GM23338 (cell line): Measurements from ENCODE around the gene ARHGEF10L. TPM values are rescaled to one million over a fixed set of nuclear protein-coding genes. Genes with fewer than 3 reads are reported as not detected.

Experiments
- ATAC-seq: fragments of 200-7000 bp; cut with Tn5 transposase; 3 replicates; pipeline ENCODE4 v1.9.1; 2020
- DNase-seq: peaks from one replicate; pipeline ENCODE4 v3.0.0-alpha.2; 2015; ENCODE audit warnings: low spot score
- H2AFZ ChIP-seq: fragments of 200-600 bp; sonication (generic); 2 replicates; pipeline ENCODE4 v1.8.0; 2016; ENCODE audit warnings: antibody characterized with exemption, mild to moderate bottlenecking, moderate library complexity
- H3F3A ChIP-seq: fragments of 200-600 bp; sonication (generic); replicated peaks from 2 replicates; pipeline ENCODE4 v1.8.0; 2017; ENCODE audit warnings: antibody characterized with exemption, mixed run types, low read depth
- H3K27ac ChIP-seq: fragments of 200-600 bp; sonication (generic); 2 replicates; pipeline ENCODE4 v1.6.1; 2016; ENCODE audit warnings: low read depth
- H3K27me3 ChIP-seq: fragments of 200-600 bp; sonication (generic); 2 replicates; pipeline ENCODE4 v1.8.0; 2016; ENCODE audit warnings: mild to moderate bottlenecking, mixed run types, moderate library complexity; ENCODE audit not compliant: insufficient read depth
- H3K36me3 ChIP-seq: fragments of 200-600 bp; sonication (generic); 2 replicates; pipeline ENCODE4 v1.8.0; 2016; ENCODE audit warnings: mild to moderate bottlenecking; ENCODE audit not compliant: insufficient read depth
- H3K4me1 ChIP-seq: fragments of 200-600 bp; sonication (generic); 2 replicates; pipeline ENCODE4 v1.8.0; 2016; ENCODE audit warnings: mild to moderate bottlenecking, moderate library complexity; ENCODE audit not compliant: insufficient read depth
- H3K4me2 ChIP-seq: fragments of 200-600 bp; sonication (generic); 2 replicates; pipeline ENCODE4 v1.7.1; 2017; ENCODE audit warnings: mixed run types
- H3K4me3 ChIP-seq: fragments of 200-600 bp; sonication (generic); 2 replicates; pipeline ENCODE4 v1.6.1; 2016; ENCODE audit warnings: mixed run types
- H3K79me2 ChIP-seq: fragments of 200-600 bp; sonication (generic); replicated peaks from 2 replicates; pipeline ENCODE4 v1.8.0; 2017; ENCODE audit warnings: mild to moderate bottlenecking; ENCODE audit not compliant: insufficient read depth
- H3K9me2 ChIP-seq: fragments of 200-600 bp; sonication (generic); 2 replicates; pipeline ENCODE4 v1.8.0; 2017; ENCODE audit not compliant: insufficient read depth
- H4K20me1 ChIP-seq: fragments of 200-600 bp; sonication (generic); replicated peaks from 2 replicates; pipeline ENCODE4 v1.8.0; 2017; ENCODE audit warnings: mild to moderate bottlenecking; ENCODE audit not compliant: insufficient read depth
- H3K27ac Mint-ChIP-seq: 2 replicates; pipeline ENCODE4 v1.8.0; 2020; ENCODE audit warnings: inconsistent platforms, mild to moderate bottlenecking, moderate library complexity, mixed read lengths
- H3K27me3 Mint-ChIP-seq: 3 replicates; pipeline ENCODE4 v1.8.0; 2022; ENCODE audit warnings: low read depth, mild to moderate bottlenecking, moderate library complexity, mixed read lengths, inconsistent platforms; ENCODE audit not compliant: insufficient read depth, poor library complexity
- H3K36me3 Mint-ChIP-seq: 3 replicates; pipeline ENCODE4 v1.8.0; 2021; ENCODE audit warnings: low read depth, mild to moderate bottlenecking, inconsistent platforms, moderate library complexity, mixed read lengths
- H3K4me1 Mint-ChIP-seq: 3 replicates; pipeline ENCODE4 v1.8.0; 2020; ENCODE audit warnings: mild to moderate bottlenecking, inconsistent platforms, mixed read lengths
- H3K4me3 Mint-ChIP-seq: 3 replicates; pipeline ENCODE4 v1.8.0; 2021; ENCODE audit warnings: moderate library complexity, mild to moderate bottlenecking, inconsistent platforms, mixed read lengths
- H3K9me3 Mint-ChIP-seq: 3 replicates; pipeline ENCODE4 v1.8.0; 2020; ENCODE audit warnings: moderate library complexity, mild to moderate bottlenecking, inconsistent platforms, mixed read lengths
- ZNF114 ChIP-seq: fragments of 250-450 bp; sonication (Bioruptor Pico); IDR thresholded peaks from 2 replicates; pipeline ENCODE4 v1.5.0; 2020; ENCODE audit warnings: mild to moderate bottlenecking, moderate library complexity
- ZNF462 ChIP-seq: fragments of 250-450 bp; sonication (Bioruptor Pico); IDR thresholded peaks from 2 replicates; pipeline ENCODE4 v1.5.0; 2020; ENCODE audit warnings: mild to moderate bottlenecking, moderate library complexity
- polyA plus RNA-seq: library from polyadenylated mRNA; unstranded; fragments of >200 nt; fragmentation: Nextera tagmentation; extraction: Ambion mirVana; gene quantifications from 2 replicates; pipeline ENCODE4 v1.2.1, GENCODE V29; 2016
- total RNA-seq: library from RNA; depleted of rRNA; stranded (reverse); fragments of >200 nt; shearing (Covaris generic); gene quantifications from 2 replicates; pipeline ENCODE4 v1.2.3, GENCODE V29; 2014

The ARHGEF10L gene
- total and polyA plus RNA-seq, 2 experiments from 2014 or later: 12.1 to 46.8 TPM

- Histone ChIP-seq H2AFZ (peak overlapping the region; percentile 91), H3K27me3 (no peaks in the 10 kb centered on the region)
Observed at GRCh38 chr1:17515902-17516301, 23.6 kb upstream of the ARHGEF10L start.

More at GRCh38 chr1:17515902-17516301, 23.6 kb upstream of the ARHGEF10L start:
- Histone ChIP-seq H3K79me2 (no peaks in the 10 kb centered on the region), H4K20me1 (no peaks in the 10 kb centered on the region), H3F3A (peaks cover 9% of the 10 kb centered on the region; the same call in 1 of the 2 replicates), H3K4me2 (no peak overlapping the region), H3K36me3 (no peaks in the 10 kb centered on the region), H3K4me1 (peaks cover 27% of the 10 kb centered on the region), H3K27ac (no peak overlapping the region), H3K9me2 (no peaks in the 10 kb centered on the region), H3K4me3 (no peak overlapping the region)
- H3K9me3 Mint-ChIP-seq: no peaks in the 10 kb centered on the region
- H3K27ac Mint-ChIP-seq: no peak overlapping the region
- DNase-seq (no peak), ATAC-seq (peak; percentile 16)
- no peaks in the 10 kb centered on the region for H3K36me3 Mint-ChIP-seq
- H3K4me3 Mint-ChIP-seq: no peak overlapping the region
- TF ChIP-seq ZNF114 (CRISPR knock-in tag) (no peak), ZNF462 (no peak)
- H3K4me1 Mint-ChIP-seq: peaks cover 25% of the 10 kb centered on the region
- peaks cover 8% of the 10 kb centered on the region for H3K27me3 Mint-ChIP-seq
